RPMI7951 (cell line): ENCODE measurements around the gene NAT8L. TPM values are rescaled to one million over a fixed set of nuclear protein-coding genes. Genes with fewer than 3 reads are reported as not detected.

Source experiments
- DNase-seq: peaks from one replicate; pipeline ENCODE4 v3.0.0-alpha.2; 2012; ENCODE audit warnings: low read depth
- total RNA-seq: library from RNA; depleted of rRNA; stranded (reverse); fragments of >200 nt; shearing (Covaris generic); gene quantifications from 2 replicates; pipeline ENCODE4 v1.2.3, GENCODE V29; 2014; rRNA removed

Gene NAT8L
- total RNA-seq, 1 experiment from 2014 or later, result not detected

DNA sequence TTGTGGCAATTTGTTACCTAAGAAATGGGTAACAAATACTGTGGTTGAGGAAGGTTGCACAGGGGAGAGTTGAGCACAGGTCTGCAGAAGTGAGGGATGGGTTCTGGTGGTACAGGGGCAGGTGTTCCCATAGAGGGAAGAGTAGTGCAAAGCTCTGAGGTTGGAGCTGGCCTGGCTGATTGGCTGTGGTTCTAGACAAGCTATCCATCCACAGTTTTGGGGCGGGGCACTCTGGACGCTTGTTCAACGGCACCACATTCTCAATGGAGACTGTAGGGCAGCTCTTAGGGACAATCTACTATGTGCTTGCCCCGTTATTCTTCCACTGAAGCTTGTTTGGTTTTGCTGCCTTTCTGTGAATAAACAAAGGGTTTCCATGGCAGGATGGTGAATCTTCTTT lies 35.4 kb downstream of the NAT8L start:
- DNase-seq, result no peak

GRCh38 chr4:2095236-2096072 lies 36.3 kb downstream of the NAT8L start:
- peak; percentile 75 for DNase-seq

- peak; percentile 40 for DNase-seq
These were observed 37.0 kb downstream of the NAT8L start for GRCh38 chr4:2096073-2096609.

- DNase-seq, result peak; percentile 94
These were observed 42.4 kb downstream of the NAT8L start for GRCh38 chr4:2101346-2102044.

DNA sequence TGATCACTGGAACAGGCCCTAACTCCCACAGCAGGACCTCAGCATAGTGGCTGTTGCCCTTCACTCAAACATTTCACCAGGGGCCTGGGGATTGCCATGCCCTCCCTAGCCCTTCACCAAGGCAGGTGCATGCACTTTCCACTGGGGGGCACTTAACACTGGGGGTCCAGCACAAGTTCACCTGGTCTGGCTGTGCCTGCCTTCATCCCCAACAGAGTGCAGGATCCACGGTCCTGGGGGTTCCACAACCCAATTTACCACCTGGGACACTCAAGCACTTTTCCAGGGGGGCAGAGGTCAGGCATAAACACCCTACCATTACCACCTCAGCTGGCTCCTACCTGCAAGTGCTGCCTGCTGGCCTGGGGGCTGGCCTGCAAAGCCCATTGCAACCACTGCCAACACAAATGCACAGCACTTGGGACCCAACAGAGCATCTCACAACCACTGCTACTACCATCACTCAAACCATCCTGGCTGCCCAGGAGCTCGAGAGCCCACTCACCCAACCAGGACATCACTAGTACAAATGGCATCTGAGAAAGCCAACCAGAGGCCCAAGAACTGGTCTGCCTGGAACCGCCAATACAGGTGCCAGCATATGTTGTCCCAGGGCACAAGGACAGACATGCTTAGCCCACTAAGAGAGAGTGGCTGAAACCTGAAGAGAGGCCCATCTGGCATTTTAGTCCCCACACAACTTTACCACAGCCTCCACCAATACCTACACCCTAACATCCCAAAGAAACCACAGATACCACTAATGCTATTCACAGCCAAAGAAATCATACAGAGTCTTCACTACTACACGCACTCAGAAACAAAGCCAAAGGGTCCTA lies 43.1 kb downstream of the NAT8L start:
- no peak for DNase-seq

GRCh38 chr4:2103127-2103842 lies 44.2 kb downstream of the NAT8L start:
- DNase-seq, result no peak

DNA sequence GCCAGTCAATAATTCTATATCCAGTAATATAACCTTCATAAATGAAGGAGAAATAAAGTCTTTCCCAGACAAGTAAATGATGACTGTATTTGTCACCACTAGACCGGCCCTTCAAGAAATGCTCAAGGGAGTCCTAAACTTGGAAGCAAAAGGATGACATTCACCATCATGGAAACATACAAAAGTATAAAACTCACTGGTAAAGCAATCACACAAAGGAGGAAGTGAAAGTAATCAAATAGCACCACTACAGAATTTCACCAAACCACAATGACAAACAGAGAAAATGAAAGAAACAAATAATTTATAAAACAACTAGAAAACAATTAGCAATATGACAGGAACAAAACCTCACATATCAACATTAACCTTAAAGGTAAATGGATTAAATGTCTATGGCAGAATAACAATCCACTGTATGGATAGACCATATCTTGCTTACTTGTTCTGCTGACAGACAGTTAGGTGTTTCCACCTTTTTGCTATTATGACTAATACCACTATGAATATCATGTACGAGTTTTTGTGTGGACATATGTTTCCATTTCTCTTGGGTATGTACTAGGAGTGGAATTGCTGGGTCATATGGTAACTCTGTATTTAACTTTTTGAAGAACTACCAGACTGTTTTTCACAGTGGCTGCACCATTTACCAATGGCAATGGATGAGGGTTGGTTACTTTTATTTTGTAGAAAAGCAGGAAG lies 44.9 kb downstream of the NAT8L start:
- no peak for DNase-seq

DNA sequence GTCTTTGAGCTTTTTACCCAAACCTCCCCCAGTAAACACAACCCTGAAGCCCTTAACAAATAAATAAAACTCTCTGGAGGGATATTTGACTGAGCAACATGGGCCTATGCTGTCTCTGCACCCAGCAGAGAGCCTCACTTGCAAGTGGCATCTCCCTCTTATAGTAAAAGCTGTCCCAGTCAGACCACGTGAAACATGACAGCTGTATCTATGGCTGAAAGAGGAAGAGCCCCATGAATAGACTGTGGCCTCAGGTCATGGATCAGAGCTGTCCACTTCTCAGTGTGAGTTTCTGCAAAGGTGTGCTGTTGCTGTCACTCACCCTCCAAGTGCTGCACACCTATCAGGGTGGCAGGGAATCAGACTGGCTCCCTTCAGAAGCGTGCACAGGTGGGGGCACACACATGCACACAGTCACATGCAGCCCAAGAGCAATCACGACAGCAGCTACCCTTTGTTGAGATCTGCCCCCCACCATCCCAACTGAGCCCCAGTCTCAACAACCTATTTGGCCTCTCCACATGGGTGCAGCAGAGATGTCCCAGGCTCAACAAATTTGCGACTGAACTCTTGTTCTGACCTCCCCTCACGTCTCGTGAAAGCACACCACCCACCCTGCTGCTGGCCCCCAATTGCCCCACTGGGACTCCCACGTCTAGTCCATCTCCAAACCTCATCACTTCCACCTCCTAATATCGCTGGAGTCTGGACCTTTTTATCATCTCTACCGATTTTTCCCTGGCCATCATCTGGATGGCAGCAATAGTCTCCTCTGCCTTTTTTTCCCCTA lies 45.6 kb downstream of the NAT8L start:
- no peak for DNase-seq

GRCh38 chr4:2105559-2105958 lies 46.4 kb downstream of the NAT8L start:
- peak; percentile 61 for DNase-seq

DNA sequence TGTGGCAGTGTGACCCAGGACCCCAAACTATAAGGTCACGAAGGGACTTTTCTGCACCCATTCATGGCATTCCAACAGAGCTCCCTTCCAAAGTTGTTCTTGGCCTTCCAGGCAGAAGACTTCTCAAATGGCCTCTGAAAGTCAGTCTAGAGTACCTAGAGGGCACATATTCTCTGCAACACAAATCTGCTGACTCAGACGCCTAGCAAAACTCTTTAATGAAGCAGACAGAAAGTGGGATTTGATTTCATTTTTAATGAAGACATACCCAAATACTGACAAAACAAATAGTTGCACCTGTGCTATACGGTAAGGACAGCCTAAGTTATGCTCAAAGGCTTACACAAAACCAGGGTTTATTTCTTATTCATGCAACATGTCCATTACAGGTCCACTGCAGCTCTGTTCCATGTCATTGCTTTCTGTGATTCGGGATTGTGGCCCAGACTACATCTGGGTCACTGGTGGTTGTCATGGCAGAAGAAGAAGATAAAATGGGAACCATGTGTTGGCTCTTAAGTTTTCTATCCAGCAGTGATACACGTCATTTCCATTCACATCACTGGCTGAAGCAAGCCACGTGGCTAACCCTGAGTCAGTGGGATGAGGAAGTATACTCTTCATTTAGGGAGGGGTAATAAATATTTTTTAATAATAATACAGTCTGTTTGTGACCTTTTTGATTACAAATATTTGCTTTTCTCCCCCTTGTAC lies 57.7 kb downstream of the NAT8L start:
- no peak for DNase-seq

Other genes with a start within 250 kb of the NAT8L start
- gene LETM1, start 203.2 kb upstream of the NAT8L start, total RNA-seq, result 14.9 and 23.2 TPM in 2 replicates
- gene NSD2, start 187.9 kb upstream of the NAT8L start, total RNA-seq, result 44.8 and 45.1 TPM in 2 replicates
- 12.3 and 12.5 TPM in 2 replicates for gene NELFA, start 50.4 kb upstream of the NAT8L start, total RNA-seq
- gene HAUS3, start 182.8 kb downstream of the NAT8L start, total RNA-seq, result 12.1 and 12.2 TPM in 2 replicates
- 0.24 and 0.59 TPM in 2 replicates for gene POLN, start 182.8 kb downstream of the NAT8L start, total RNA-seq
- 16.2 and 17.2 TPM in 2 replicates for gene MXD4, start 202.8 kb downstream of the NAT8L start, total RNA-seq